Stomach (tissue), 4 donors: ENCODE data around the gene RAB36.

ENCODE experiments used
- CTCF ChIP-seq, 7 experiments: fragments of 450-650 bp in 4 of 7; fragments of 200-600 bp in 3 of 7; sonication (generic) in 3 of 7; IDR thresholded peaks; one replicate each; pipeline ENCODE4 v1.5.1; 2016 to 2019; ENCODE audit warnings: antibody characterized with exemption in 7 of 7, control low read depth in 2 of 7, mild to moderate bottlenecking in 1 of 7
- POLR2AphosphoS5 ChIP-seq, 3 donors: sonication (generic); formaldehyde crosslinking; IDR thresholded peaks; one replicate each; pipeline ENCODE4 v1.6.1; 2016; ENCODE audit warnings: antibody characterized with exemption in 3 of 3

GRCh38 chr22:23207729-23208393 lies 62.6 kb downstream of the RAB36 start:
- TF ChIP-seq CTCF (IDR thresholded peaks at IDR 0.05) (no peak), POLR2AphosphoS5 (IDR thresholded peaks at IDR 0.05) (no peak)
